Caki2 (cell line): ENCODE data around the gene ISLR2. TPM values are rescaled to one million over a fixed set of nuclear protein-coding genes. Genes with fewer than 3 reads are reported as not detected.

Experiments used
- total RNA-seq: library from RNA; depleted of rRNA; stranded (reverse); fragments of >200 nt; shearing (Covaris generic); gene quantifications from 2 replicates; pipeline ENCODE4 v1.2.3, GENCODE V29; 2014; ENCODE audit warnings: low replicate concordance; rRNA removed

ISLR2 gene
- total RNA-seq, 1 experiment from 2014 or later, result 1.4 TPM

Other genes with a start within 250 kb of the ISLR2 start
- gene LOXL1, start 204.1 kb upstream of the ISLR2 start, total RNA-seq, result 22.7 and 27.1 TPM in 2 replicates
- gene STOML1, start 138.3 kb upstream of the ISLR2 start, total RNA-seq, result 24.1 and 33.0 TPM in 2 replicates
- gene PML, start 135.9 kb upstream of the ISLR2 start, total RNA-seq, result 20.6 and 22.2 TPM in 2 replicates
- 1.0 TPM in 1 of 2 replicates, not detected in the other for gene GOLGA6A, start 48.0 kb upstream of the ISLR2 start, total RNA-seq
- gene ISLR, start 43.1 kb downstream of the ISLR2 start, total RNA-seq, result not detected in 2 replicates
- 14.9 and 17.7 TPM in 2 replicates for gene STRA6, start 72.2 kb downstream of the ISLR2 start, total RNA-seq
- gene CCDC33, start 105.7 kb downstream of the ISLR2 start, total RNA-seq, result 0.84 and 2.6 TPM in 2 replicates
- gene CYP11A1, start 237.1 kb downstream of the ISLR2 start, total RNA-seq, result not detected in 2 replicates